ENCODE measurements around the gene MAK. TPM values are rescaled to one million over a fixed set of nuclear protein-coding genes. Genes with fewer than 3 reads are reported as not detected.

MAK gene
- not detected in 2 replicates for total RNA-seq

GRCh38 chr6:10837995-10838793 is at the start of gene MAK:
TSS of gene MAK (minus strand) at chr6:10838539. CDS start at chr6:10830648, 7,891 bp downstream.

GRCh38 chr6:10886691-10887502 is 48.6 kb upstream of the MAK start, which contains the start of gene SYCP2L:
TSS of gene SYCP2L (plus strand) at chr6:10887052. CDS start at chr6:10887127, 75 bp downstream.

GRCh38 chr6:10747251-10747972 is 90.9 kb downstream of the MAK start, which contains the start of gene TMEM14B:
TSS of gene TMEM14B (plus strand) at chr6:10747805. CDS start at chr6:10749246, 1,441 bp downstream.

GRCh38 chr6:10722820-10723566 is 115.3 kb downstream of the MAK start, which contains the start of gene TMEM14C:
TSS of gene TMEM14C (plus strand) at chr6:10723070. CDS start at chr6:10724614, 1,544 bp downstream.

Other genes with a start within 250 kb of the MAK start
- gene C6orf52, start 143.9 kb downstream of the MAK start, total RNA-seq: 0.23 TPM in 1 of 2 replicates, not detected in the other
- gene PAK1IP1, start 143.6 kb downstream of the MAK start, total RNA-seq: 9.3 and 9.8 TPM in 2 replicates
- 169 and 200 TPM in 2 replicates for gene TMEM14C, start 115.5 kb downstream of the MAK start, total RNA-seq
- 67.9 and 69.8 TPM in 2 replicates for gene TMEM14B, start 90.7 kb downstream of the MAK start, total RNA-seq
- not detected in 2 replicates for gene GCM2, start 43.5 kb upstream of the MAK start, total RNA-seq
- gene SYCP2L, start 48.5 kb upstream of the MAK start, total RNA-seq: not detected in 2 replicates
- gene ELOVL2, start 205.8 kb upstream of the MAK start, total RNA-seq: 0.09 and 3.5 TPM in 2 replicates

Data from pericardium fibroblast (primary cell).